Neural progenitor cell (in vitro differentiated cells): ENCODE measurements around the gene TBATA. TPM values are rescaled to one million over a fixed set of nuclear protein-coding genes. Genes with fewer than 3 reads are reported as not detected.

Experiments used
- DNase-seq: peaks from one replicate; pipeline ENCODE4 v3.0.0-alpha.2; 2016; ENCODE audit warnings: low spot score
- H2AFZ ChIP-seq: fragments of 200-600 bp; sonication (generic); replicated peaks from 2 replicates; pipeline ENCODE4 v1.6.1; 2016; ENCODE audit warnings: antibody characterized with exemption
- H3F3A ChIP-seq: fragments of 200-600 bp; sonication (generic); 2 replicates; pipeline ENCODE4 v1.6.1; 2016; ENCODE audit warnings: antibody characterized with exemption, low read depth
- H3K27ac ChIP-seq: fragments of 200-600 bp; sonication (generic); 2 replicates; pipeline ENCODE4 v1.5.1; 2016; ENCODE audit warnings: mild to moderate bottlenecking
- H3K27me3 ChIP-seq: fragments of 200-600 bp; sonication (generic); 2 replicates; pipeline ENCODE4 v1.6.1; 2016; ENCODE audit warnings: mild to moderate bottlenecking, moderate library complexity
- H3K36me3 ChIP-seq: fragments of 200-600 bp; sonication (generic); 2 replicates; pipeline ENCODE4 v1.5.1; 2016
- H3K4me1 ChIP-seq: fragments of 200-600 bp; sonication (generic); 2 replicates; pipeline ENCODE4 v1.6.1; 2016; ENCODE audit warnings: mixed run types
- H3K4me2 ChIP-seq: fragments of 200-600 bp; sonication (generic); 2 replicates; pipeline ENCODE4 v1.6.1; 2016
- H3K4me3 ChIP-seq: fragments of 200-600 bp; sonication (generic); 2 replicates; pipeline ENCODE4 v1.5.1; 2016
- H3K79me2 ChIP-seq: fragments of 200-600 bp; sonication (generic); 2 replicates; pipeline ENCODE4 v1.6.1; 2016; ENCODE audit warnings: low read depth
- H3K9ac ChIP-seq: fragments of 200-600 bp; sonication (generic); 2 replicates; pipeline ENCODE4 v1.6.1; 2016
- H3K9me3 ChIP-seq: fragments of 200-600 bp; sonication (generic); 2 replicates; pipeline ENCODE4 v1.5.1; 2016; ENCODE audit warnings: low read depth
- H4K20me1 ChIP-seq: fragments of 200-600 bp; sonication (generic); 2 replicates; pipeline ENCODE4 v1.6.1; 2016; ENCODE audit warnings: low read depth
- H3K27ac Mint-ChIP-seq: 3 replicates; pipeline ENCODE4 v1.8.0; 2021; ENCODE audit warnings: mixed read lengths
- H3K27me3 Mint-ChIP-seq: 2 replicates; pipeline ENCODE4 v1.8.0; 2022; ENCODE audit warnings: low read depth, mild to moderate bottlenecking, inconsistent platforms, moderate library complexity, mixed read lengths; ENCODE audit not compliant: insufficient read depth
- H3K36me3 Mint-ChIP-seq: 3 replicates; pipeline ENCODE4 v1.8.0; 2021; ENCODE audit warnings: mixed read lengths
- H3K4me1 Mint-ChIP-seq: 3 replicates; pipeline ENCODE4 v1.8.0; 2021; ENCODE audit warnings: mixed read lengths
- H3K4me3 Mint-ChIP-seq: 3 replicates; pipeline ENCODE4 v1.8.0; 2021; ENCODE audit warnings: mild to moderate bottlenecking, moderate library complexity, mixed read lengths
- H3K9me3 Mint-ChIP-seq: 3 replicates; pipeline ENCODE4 v1.8.0; 2020; ENCODE audit warnings: mixed read lengths
- EZH2 ChIP-seq: fragments of 200-600 bp; sonication (generic); IDR thresholded peaks from 2 replicates; pipeline ENCODE4 v1.6.1; 2017; ENCODE audit warnings: antibody characterized with exemption, mild to moderate bottlenecking, moderate library complexity
- EZH2phosphoT487 ChIP-seq: fragments of 200-600 bp; sonication (generic); IDR thresholded peaks from 2 replicates; pipeline ENCODE4 v1.6.1; 2017; ENCODE audit warnings: antibody characterized with exemption
- total RNA-seq: library from RNA; depleted of rRNA; stranded (reverse); fragments of >200 nt; gene quantifications from 2 replicates; pipeline ENCODE4 v1.2.3, GENCODE V29; 2015; ENCODE audit warnings: low replicate concordance
- TF ChIP-seq, protein P1 (sequence below): fragments of 200-600 bp; sonication (generic); IDR thresholded peaks from 2 replicates; pipeline ENCODE4 v1.5.1; 2017; ENCODE audit warnings: antibody characterized with exemption, mild to moderate bottlenecking

TBATA gene
- total RNA-seq, 1 donor from 2014 or later, result not detected

DNA sequence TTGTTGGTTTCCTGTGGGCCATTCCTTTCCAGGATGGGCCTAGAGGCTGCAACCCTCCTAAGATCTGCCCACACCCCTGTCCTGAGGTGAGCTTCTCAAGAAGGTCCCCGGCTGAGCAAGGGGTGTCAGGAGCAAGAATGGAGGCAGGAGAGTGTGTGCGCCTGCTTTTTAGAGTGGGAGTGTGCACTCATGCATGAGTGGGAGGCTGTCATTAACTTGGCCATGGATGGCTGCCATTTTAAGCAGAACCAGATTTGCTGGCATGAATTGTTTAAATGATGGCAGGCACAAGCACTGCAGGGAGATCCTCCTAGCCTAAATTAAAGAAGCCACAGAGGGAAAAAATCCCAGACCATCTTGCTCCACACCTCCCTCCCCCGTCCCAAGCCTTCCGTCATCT lies 27.6 kb upstream of the TBATA start:
- H3K36me3 ChIP-seq, result no peaks in the 10 kb centered on the region
- Mint-ChIP-seq H3K4me1 (peaks cover 29% of the 10 kb centered on the region), H3K9me3 (no peaks in the 10 kb centered on the region), H3K27ac (no peak overlapping the region), H3K36me3 (peaks cover 3% of the 10 kb centered on the region), H3K4me3 (no peak overlapping the region), H3K27me3 (peaks cover 6% of the 10 kb centered on the region)
- H3K9ac ChIP-seq, result no peak overlapping the region
- no peak for DNase-seq
- H3K4me1 ChIP-seq, result peaks cover 7% of the 10 kb centered on the region
- TF ChIP-seq, protein P1, sequence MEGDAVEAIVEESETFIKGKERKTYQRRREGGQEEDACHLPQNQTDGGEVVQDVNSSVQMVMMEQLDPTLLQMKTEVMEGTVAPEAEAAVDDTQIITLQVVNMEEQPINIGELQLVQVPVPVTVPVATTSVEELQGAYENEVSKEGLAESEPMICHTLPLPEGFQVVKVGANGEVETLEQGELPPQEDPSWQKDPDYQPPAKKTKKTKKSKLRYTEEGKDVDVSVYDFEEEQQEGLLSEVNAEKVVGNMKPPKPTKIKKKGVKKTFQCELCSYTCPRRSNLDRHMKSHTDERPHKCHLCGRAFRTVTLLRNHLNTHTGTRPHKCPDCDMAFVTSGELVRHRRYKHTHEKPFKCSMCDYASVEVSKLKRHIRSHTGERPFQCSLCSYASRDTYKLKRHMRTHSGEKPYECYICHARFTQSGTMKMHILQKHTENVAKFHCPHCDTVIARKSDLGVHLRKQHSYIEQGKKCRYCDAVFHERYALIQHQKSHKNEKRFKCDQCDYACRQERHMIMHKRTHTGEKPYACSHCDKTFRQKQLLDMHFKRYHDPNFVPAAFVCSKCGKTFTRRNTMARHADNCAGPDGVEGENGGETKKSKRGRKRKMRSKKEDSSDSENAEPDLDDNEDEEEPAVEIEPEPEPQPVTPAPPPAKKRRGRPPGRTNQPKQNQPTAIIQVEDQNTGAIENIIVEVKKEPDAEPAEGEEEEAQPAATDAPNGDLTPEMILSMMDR, result no peak
- no peak for TF ChIP-seq EZH2
- no peaks in the 10 kb centered on the region for H3K9me3 ChIP-seq
- no peak overlapping the region for H3K4me2 ChIP-seq
- peaks cover 8% of the 10 kb centered on the region for H3F3A ChIP-seq
- no peaks in the 10 kb centered on the region for H3K27me3 ChIP-seq
- H3K79me2 ChIP-seq, result peaks cover 12% of the 10 kb centered on the region
- no peak overlapping the region for H2AFZ ChIP-seq
- H3K27ac ChIP-seq, result no peak overlapping the region
- H4K20me1 ChIP-seq, result peaks cover 11% of the 10 kb centered on the region
- no peak overlapping the region for H3K4me3 ChIP-seq

DNA sequence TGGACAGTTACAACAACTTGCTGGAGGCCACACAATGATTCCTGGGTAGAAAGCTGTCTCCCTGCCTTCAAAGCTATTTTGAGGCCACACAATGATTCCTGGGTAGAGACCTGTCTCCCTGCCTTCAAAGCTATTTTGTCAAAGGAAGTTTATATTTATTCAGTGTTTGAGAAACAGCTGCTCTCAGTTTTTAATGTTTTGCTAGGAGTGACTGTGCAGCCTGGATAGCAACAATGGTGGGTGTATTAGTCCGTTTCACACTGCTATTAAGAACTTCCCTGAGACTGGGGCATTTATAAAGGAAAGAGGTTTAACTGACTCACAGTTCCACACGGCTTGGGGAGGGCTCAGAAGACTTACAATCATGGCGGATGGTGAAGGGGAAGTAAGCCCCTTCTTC lies 26.7 kb upstream of the TBATA start:
- H3K27ac Mint-ChIP-seq, result peak overlapping the region; percentile 68
- TF ChIP-seq, protein P1, result no peak
- TF ChIP-seq EZH2phosphoT487, result no peak
- TF ChIP-seq EZH2, result no peak
- no peak for DNase-seq
- Histone ChIP-seq H2AFZ (no peak overlapping the region), H3K4me2 (no peak overlapping the region), H3K4me1 (no peaks in the 10 kb centered on the region), H4K20me1 (peaks cover 2% of the 10 kb centered on the region), H3F3A (peaks cover 8% of the 10 kb centered on the region), H3K9ac (no peak overlapping the region), H3K27ac (no peak overlapping the region), H3K36me3 (no peaks in the 10 kb centered on the region), H3K4me3 (no peak overlapping the region), H3K27me3 (no peaks in the 10 kb centered on the region), H3K79me2 (peaks cover 2% of the 10 kb centered on the region), H3K9me3 (no peaks in the 10 kb centered on the region)
- H3K36me3 Mint-ChIP-seq, result no peaks in the 10 kb centered on the region
- peaks cover 6% of the 10 kb centered on the region for H3K27me3 Mint-ChIP-seq
- peaks cover 23% of the 10 kb centered on the region for H3K4me1 Mint-ChIP-seq
- no peaks in the 10 kb centered on the region for H3K9me3 Mint-ChIP-seq
- H3K4me3 Mint-ChIP-seq, result peak overlapping the region; percentile 22

DNA sequence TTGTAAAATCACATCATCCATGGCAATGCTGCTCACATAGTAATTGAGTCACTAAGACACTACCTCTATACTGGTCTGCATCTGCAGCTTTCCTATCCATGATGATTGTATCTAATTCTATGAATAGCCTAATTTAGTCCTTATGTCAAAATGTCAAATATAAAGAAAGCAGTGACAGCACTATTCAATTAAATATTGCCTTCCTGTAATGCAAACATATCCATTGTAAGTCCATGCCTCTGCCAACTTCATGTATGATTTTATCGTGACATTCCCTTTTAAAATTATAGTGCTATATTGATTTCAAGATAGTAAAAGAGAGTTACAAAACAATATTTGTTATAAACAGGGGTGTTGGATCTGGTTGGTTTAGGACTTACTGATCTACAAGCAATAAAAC lies 25.8 kb upstream of the TBATA start:
- Mint-ChIP-seq H3K27me3 (peaks cover 2% of the 10 kb centered on the region), H3K36me3 (no peaks in the 10 kb centered on the region), H3K4me3 (no peak overlapping the region), H3K9me3 (no peaks in the 10 kb centered on the region), H3K4me1 (peaks cover 18% of the 10 kb centered on the region), H3K27ac (no peak overlapping the region)
- TF ChIP-seq, protein P1, result no peak
- TF ChIP-seq EZH2 (no peak), EZH2phosphoT487 (no peak)
- no peak overlapping the region for H3K27ac ChIP-seq
- H3K79me2 ChIP-seq, result no peaks in the 10 kb centered on the region
- no peak overlapping the region for H3K9ac ChIP-seq
- H3K27me3 ChIP-seq, result no peaks in the 10 kb centered on the region
- no peak for DNase-seq
- H3K4me1 ChIP-seq, result no peaks in the 10 kb centered on the region
- H4K20me1 ChIP-seq, result no peaks in the 10 kb centered on the region
- H3K9me3 ChIP-seq, result no peaks in the 10 kb centered on the region
- H3K36me3 ChIP-seq, result no peaks in the 10 kb centered on the region
- no peak overlapping the region for H3K4me2 ChIP-seq
- H3K4me3 ChIP-seq, result no peak overlapping the region
- no peaks in the 10 kb centered on the region for H3F3A ChIP-seq
- H2AFZ ChIP-seq, result no peak overlapping the region
